ENCODE data around the gene CLUH.

The CLUH gene

GRCh38 chr17:2703181-2703580 lies 8.4 kb downstream of the CLUH start:
- H3K9ac ChIP-seq (ENCODE audit: low read length) = no peak overlapping the region
- H3K27me3 ChIP-seq (ENCODE audit: low read depth, low read length) = no peaks in the 10 kb centered on the region
- peaks cover 42% of the 10 kb centered on the region for H3K79me2 ChIP-seq (ENCODE audit: low read length)
- no peak overlapping the region for H3K27ac ChIP-seq (ENCODE audit: low read length)
- H3K9me3 ChIP-seq (ENCODE audit: insufficient read depth, low read length) = no peaks in the 10 kb centered on the region
- peaks cover 5% of the 10 kb centered on the region for H3K36me3 ChIP-seq (replicated peaks; ENCODE audit: low read depth, low read length)
- TF ChIP-seq EZH2phosphoT487 (IDR thresholded peaks at IDR 0.05; ENCODE audit: low read depth) (no peak), CTCF (IDR thresholded peaks at IDR 0.05; ENCODE audit: low read depth, low read length) (no peak)
- no peak overlapping the region for H3K4me2 ChIP-seq (ENCODE audit: low read length)
- H2AFZ ChIP-seq (ENCODE audit: low read depth, low read length) = no peak overlapping the region
- H3K4me3 ChIP-seq (ENCODE audit: low read length) = no peak overlapping the region
- H4K20me1 ChIP-seq (ENCODE audit: insufficient read depth, low read length) = peaks cover 36% of the 10 kb centered on the region
- peaks cover 3% of the 10 kb centered on the region for H3K4me1 ChIP-seq (ENCODE audit: low read length)

- no peaks in the 10 kb centered on the region for H3K4me1 ChIP-seq (ENCODE audit: low read length)
- H3K27me3 ChIP-seq (ENCODE audit: low read depth, low read length) = no peaks in the 10 kb centered on the region
- H3K9ac ChIP-seq (ENCODE audit: low read length) = no peak overlapping the region
- peaks cover 32% of the 10 kb centered on the region for H3K79me2 ChIP-seq (ENCODE audit: low read length)
- no peaks in the 10 kb centered on the region for H3K9me3 ChIP-seq (ENCODE audit: insufficient read depth, low read length)
- H3K4me2 ChIP-seq (ENCODE audit: low read length) = no peak overlapping the region
- H3K36me3 ChIP-seq (replicated peaks; ENCODE audit: low read depth, low read length) = peaks cover 9% of the 10 kb centered on the region
- H3K27ac ChIP-seq (ENCODE audit: low read length) = no peak overlapping the region
- H2AFZ ChIP-seq (ENCODE audit: low read depth, low read length) = no peak overlapping the region
- H3K4me3 ChIP-seq (ENCODE audit: low read length) = no peak overlapping the region
- TF ChIP-seq CTCF (IDR thresholded peaks at IDR 0.05; ENCODE audit: low read depth, low read length) (no peak), EZH2phosphoT487 (IDR thresholded peaks at IDR 0.05; ENCODE audit: low read depth) (no peak)
- peaks cover 26% of the 10 kb centered on the region for H4K20me1 ChIP-seq (ENCODE audit: insufficient read depth, low read length)
These were observed 9.4 kb downstream of the CLUH start for GRCh38 chr17:2701996-2702741.

- H3K4me3 ChIP-seq (ENCODE audit: low read length) = no peak overlapping the region
- no peak overlapping the region for H3K27ac ChIP-seq (ENCODE audit: low read length)
- H3K4me1 ChIP-seq (ENCODE audit: low read length) = no peaks in the 10 kb centered on the region
- H4K20me1 ChIP-seq (ENCODE audit: insufficient read depth, low read length) = peaks cover 18% of the 10 kb centered on the region
- peaks cover 13% of the 10 kb centered on the region for H3K36me3 ChIP-seq (replicated peaks; ENCODE audit: low read depth, low read length)
- peaks cover 24% of the 10 kb centered on the region for H3K79me2 ChIP-seq (ENCODE audit: low read length)
- H2AFZ ChIP-seq (ENCODE audit: low read depth, low read length) = no peak overlapping the region
- TF ChIP-seq CTCF (IDR thresholded peaks at IDR 0.05; ENCODE audit: low read depth, low read length) = no peak
- no peak for TF ChIP-seq EZH2phosphoT487 (IDR thresholded peaks at IDR 0.05; ENCODE audit: low read depth)
- no peak overlapping the region for H3K9ac ChIP-seq (ENCODE audit: low read length)
- H3K27me3 ChIP-seq (ENCODE audit: low read depth, low read length) = no peaks in the 10 kb centered on the region
- no peak overlapping the region for H3K4me2 ChIP-seq (ENCODE audit: low read length)
- H3K9me3 ChIP-seq (ENCODE audit: insufficient read depth, low read length) = no peaks in the 10 kb centered on the region
These were observed 10.2 kb downstream of the CLUH start for GRCh38 chr17:2701161-2701995.

GRCh38 chr17:2700491-2701141 lies 10.9 kb downstream of the CLUH start:
- no peak overlapping the region for H3K4me3 ChIP-seq (ENCODE audit: low read length)
- TF ChIP-seq CTCF (IDR thresholded peaks at IDR 0.05; ENCODE audit: low read depth, low read length) (no peak), EZH2phosphoT487 (IDR thresholded peaks at IDR 0.05; ENCODE audit: low read depth) (no peak)
- no peaks in the 10 kb centered on the region for H3K9me3 ChIP-seq (ENCODE audit: insufficient read depth, low read length)
- no peak overlapping the region for H2AFZ ChIP-seq (ENCODE audit: low read depth, low read length)
- no peak overlapping the region for H3K4me2 ChIP-seq (ENCODE audit: low read length)
- peaks cover 13% of the 10 kb centered on the region for H3K36me3 ChIP-seq (replicated peaks; ENCODE audit: low read depth, low read length)
- no peaks in the 10 kb centered on the region for H3K4me1 ChIP-seq (ENCODE audit: low read length)
- peaks cover 10% of the 10 kb centered on the region; the same call in 1 of the 2 replicates for H4K20me1 ChIP-seq (ENCODE audit: insufficient read depth, low read length)
- no peaks in the 10 kb centered on the region for H3K27me3 ChIP-seq (ENCODE audit: low read depth, low read length)
- no peak overlapping the region for H3K27ac ChIP-seq (ENCODE audit: low read length)
- no peak overlapping the region for H3K9ac ChIP-seq (ENCODE audit: low read length)
- peaks cover 16% of the 10 kb centered on the region for H3K79me2 ChIP-seq (ENCODE audit: low read length)
